Measurements from ENCODE around the gene ITPA.
A peak's percentile ranks its signal among the peaks of the same experiment; 100 is the strongest.

ITPA gene

DNA sequence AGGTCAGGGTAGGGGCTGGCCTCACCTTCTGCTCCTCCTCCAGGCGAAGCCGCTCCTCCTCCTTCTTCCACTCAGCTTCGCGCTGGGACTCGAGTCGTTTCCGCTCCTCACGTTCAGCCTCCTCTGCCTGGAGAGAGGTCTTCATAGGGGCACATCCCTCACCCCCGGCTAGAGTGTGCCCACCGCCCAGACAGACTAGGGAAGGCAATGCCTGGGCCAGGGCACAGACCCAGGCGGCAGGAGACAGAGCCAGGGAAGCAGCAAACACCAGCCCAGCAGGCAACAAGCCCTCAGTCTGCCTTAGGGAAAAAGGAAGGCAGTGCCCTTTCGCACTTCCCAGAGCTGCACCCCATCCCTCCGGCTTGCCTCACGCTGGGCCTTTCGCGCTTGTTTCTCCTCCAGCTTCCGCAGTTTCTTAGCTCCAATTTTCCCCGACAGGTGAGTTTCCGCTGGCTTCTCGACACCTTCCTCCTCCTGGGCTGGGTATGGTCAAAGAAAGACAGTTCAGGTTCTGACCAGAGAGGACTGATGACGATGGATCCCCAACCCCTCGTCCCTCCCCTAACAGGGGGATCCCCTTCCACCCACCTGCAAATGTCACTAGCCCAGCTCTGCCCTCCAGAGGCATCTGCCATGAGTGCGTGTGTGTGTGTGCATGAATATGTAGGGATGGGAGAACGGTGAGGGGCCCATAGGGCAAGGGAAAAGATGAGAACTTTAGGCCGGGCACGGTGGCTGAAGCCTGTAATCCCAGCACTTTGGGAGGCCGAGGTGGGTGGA is 9.1 kb upstream of the ITPA start:
- DNase-seq (ENCODE audit: low read depth, low spot score) = no peak
- no peak overlapping the region for H3K4me3 ChIP-seq (ENCODE audit: low read depth, low read length)
- CTCF ChIA-PET = no interaction called here
- TF ChIP-seq CTCF (IDR thresholded peaks at IDR 0.05; ENCODE audit: insufficient read depth, low read length, missing control alignments) = no peak
- POLR2A ChIA-PET = no interaction called here

GRCh38 chr20:3202965-3203314 is 6.4 kb upstream of the ITPA start:
- DNase-seq (ENCODE audit: low read depth, low spot score) = no peak
- H3K4me3 ChIP-seq (ENCODE audit: low read depth, low read length) = peak overlapping the region; percentile 93
- TF ChIP-seq CTCF (IDR thresholded peaks at IDR 0.05; ENCODE audit: insufficient read depth, low read length, missing control alignments) = no peak
- POLR2A ChIA-PET = interaction anchor here (1.1 to 1.2 kb wide), 2 partner anchors 15 to 37 kb away, joined by 4 to 5 read pairs; no protein-coding TSS in a partner anchor
- CTCF ChIA-PET = interaction anchor here (0.7 to 2.5 kb wide), 2 partner anchors 16 to 17 kb away, joined by 3 to 14 read pairs; no protein-coding TSS in a partner anchor

GRCh38 chr20:3203315-3204123 is 5.8 kb upstream of the ITPA start:
- CTCF ChIA-PET = interaction anchor here (0.7 to 2.5 kb wide), 2 partner anchors 16 to 18 kb away, joined by 3 to 14 read pairs; no protein-coding TSS in a partner anchor
- H3K4me3 ChIP-seq (ENCODE audit: low read depth, low read length) = peak overlapping the region; percentile 93

DNA sequence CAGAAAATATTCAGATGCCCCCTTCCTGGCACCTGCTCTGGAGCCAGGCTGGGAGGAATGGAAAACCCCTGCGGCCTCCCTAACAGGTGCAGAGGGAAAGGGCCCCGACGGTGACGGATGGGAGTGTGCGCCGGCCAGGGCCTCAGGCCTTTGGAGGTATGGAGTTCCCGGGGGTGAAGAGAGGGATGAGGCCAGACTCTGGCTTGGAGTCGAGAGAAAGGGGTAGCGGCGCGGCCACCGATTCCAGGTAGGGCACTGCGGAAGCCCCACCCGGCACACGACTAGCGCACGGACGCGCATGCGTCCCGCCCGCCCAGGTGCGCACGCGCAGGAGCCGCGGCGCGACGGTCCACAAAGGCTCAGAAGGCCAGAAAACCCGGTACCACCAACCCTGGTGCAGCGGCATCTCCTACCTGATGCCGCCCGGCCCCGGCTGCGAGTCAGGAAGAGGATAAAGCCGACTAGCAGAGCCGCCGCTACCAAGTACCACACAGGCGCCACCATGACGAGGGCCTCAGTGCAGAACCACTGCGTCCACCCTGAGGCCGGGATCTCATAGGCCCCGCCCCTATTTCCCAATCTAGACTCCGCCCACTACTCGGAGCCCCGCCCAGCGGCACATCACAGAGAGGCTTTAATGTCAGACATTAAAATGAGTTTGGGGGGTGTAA is 5.0 kb upstream of the ITPA start, which contains the start of gene DDRGK1:
Gene DDRGK1, minus strand, starts transcription at position 559 of the 671 bp plus-strand sequence. Its CDS starts 55 bp downstream, at position 504.
- ChIA-PET POLR2A (interaction anchor here (1.2 kb wide), 1 partner anchor 35 kb away, joined by 5 read pairs; no protein-coding TSS in a partner anchor), CTCF (interaction anchor here (2.5 kb wide), 1 partner anchor 15 kb away, joined by 14 read pairs; no protein-coding TSS in a partner anchor)
- DNase-seq (ENCODE audit: low read depth, low spot score) = no peak
- TF ChIP-seq CTCF (IDR thresholded peaks at IDR 0.05; ENCODE audit: insufficient read depth, low read length, missing control alignments) = no peak
- H3K4me3 ChIP-seq (ENCODE audit: low read depth, low read length) = peak within 1 kb of the TSS; percentile 93

More at GRCh38 chr20:3203315-3204123, 5.8 kb upstream of the ITPA start:
- POLR2A ChIA-PET = interaction anchor here (1.1 to 1.2 kb wide), 2 partner anchors 16 to 36 kb away, joined by 4 to 5 read pairs; no protein-coding TSS in a partner anchor
- TF ChIP-seq CTCF (IDR thresholded peaks at IDR 0.05; ENCODE audit: insufficient read depth, low read length, missing control alignments) = no peak
- no peak for DNase-seq (ENCODE audit: low read depth, low spot score)

- TF ChIP-seq CTCF (IDR thresholded peaks at IDR 0.05; ENCODE audit: insufficient read depth, low read length, missing control alignments) = no peak
- ChIA-PET CTCF (interaction anchor here (1.6 to 8.1 kb wide), 2 partner anchors 12 to 15 kb away, joined by 3 to 74 read pairs; no protein-coding TSS in a partner anchor), POLR2A (interaction anchor here (1.4 kb wide), 1 partner anchor 12 kb away, joined by 3 read pairs; no protein-coding TSS in a partner anchor)
- DNase-seq (ENCODE audit: low read depth, low spot score) = no peak
- peak overlapping the region; percentile 89 for H3K4me3 ChIP-seq (ENCODE audit: low read depth, low read length)
Observed at GRCh38 chr20:3208786-3209256, 477 bp upstream of the ITPA start.
